GM19238 (cell line): ENCODE measurements around the gene SND1.
"Not testable (repeated sequence)": the region's sequence is repeated elsewhere in the genome, so short reads cannot be mapped to it uniquely, and the experiment has no call there.

Experiments used
- DNase-seq: peaks from one replicate; pipeline ENCODE4 v3.0.0; 2011; ENCODE audit warnings: low spot score; ENCODE audit not compliant: insufficient read length

The SND1 gene

GRCh38 chr7:127953423-127954356 is 301.7 kb downstream of the SND1 start:
- DNase-seq, result no peak

- DNase-seq, result no peak
Measured at GRCh38 chr7:127954357-127954748, 302.4 kb downstream of the SND1 start.

GRCh38 chr7:127955051-127955531 is 303.1 kb downstream of the SND1 start:
- no peak for DNase-seq

- no peak for DNase-seq
Measured at GRCh38 chr7:127957886-127958285, 305.9 kb downstream of the SND1 start.

- no peak for DNase-seq
Measured at GRCh38 chr7:127959770-127960169, 307.8 kb downstream of the SND1 start.

GRCh38 chr7:127961786-127962453 is 309.9 kb downstream of the SND1 start:
- no peak for DNase-seq

GRCh38 chr7:127962589-127963361 is 310.8 kb downstream of the SND1 start:
- no peak for DNase-seq

GRCh38 chr7:127963850-127964249 is 311.9 kb downstream of the SND1 start:
- DNase-seq, result not testable (repeated sequence)

GRCh38 chr7:127967281-127967680 is 315.3 kb downstream of the SND1 start:
- no peak for DNase-seq

- no peak for DNase-seq
Measured at GRCh38 chr7:127968547-127968946, 316.6 kb downstream of the SND1 start.

- no peak for DNase-seq
Measured at GRCh38 chr7:127973832-127974231, 321.8 kb downstream of the SND1 start.

GRCh38 chr7:127974446-127975035 is 322.5 kb downstream of the SND1 start:
- DNase-seq, result no peak

GRCh38 chr7:127976056-127976737 is 324.2 kb downstream of the SND1 start:
- no peak for DNase-seq

- DNase-seq, result no peak
Measured at GRCh38 chr7:127976738-127977120, 324.7 kb downstream of the SND1 start.

- no peak for DNase-seq
Measured at GRCh38 chr7:127978421-127978820, 326.4 kb downstream of the SND1 start.

GRCh38 chr7:127979113-127979727 is 327.2 kb downstream of the SND1 start:
- DNase-seq, result no peak

GRCh38 chr7:127979728-127980126 is 327.7 kb downstream of the SND1 start:
- no peak for DNase-seq

- DNase-seq, result no peak
Measured at GRCh38 chr7:127980901-127981300, 328.9 kb downstream of the SND1 start.

- DNase-seq, result no peak
Measured at GRCh38 chr7:127981965-127982364, 330.0 kb downstream of the SND1 start.

- no peak for DNase-seq
Measured at GRCh38 chr7:127983804-127984332, 331.9 kb downstream of the SND1 start.
